ENCODE results near the gene RPN1. TPM values are rescaled to one million over a fixed set of nuclear protein-coding genes. Genes with fewer than 3 reads are reported as not detected.

Gene RPN1
- total and polyA plus RNA-seq, 2 of the 13 experiments (the other 11 are each of a cell fraction or from before 2014, with no cell fraction given), result 290 to 342 TPM

GRCh38 chr3:128680603-128681368 lies 30.2 kb upstream of the RPN1 start (continued):
- TF ChIP-seq GATAD1 (CRISPR knock-in tag; IDR thresholded peaks at IDR 0.05), result peak; percentile 85
- TF ChIP-seq CBX5 (CRISPR knock-in tag; IDR thresholded peaks at IDR 0.05; ENCODE audit: borderline replicate concordance), result no peak; the same call in 1 of the 2 replicates
- no peak for TF ChIP-seq ATM (IDR thresholded peaks at IDR 0.05; ENCODE audit: borderline replicate concordance)
- TF ChIP-seq HOXD1 (CRISPR knock-in tag; IDR thresholded peaks at IDR 0.05), result peak; percentile 86
- peak; percentile 79; the same call in 1 of the 2 replicates for TF ChIP-seq THAP8 (CRISPR knock-in tag; IDR thresholded peaks at IDR 0.05; ENCODE audit: borderline replicate concordance)
- peak; percentile 91 for TF ChIP-seq PHF21A (CRISPR knock-in tag; IDR thresholded peaks at IDR 0.05)
- no peak for TF ChIP-seq HDAC6 (IDR thresholded peaks at IDR 0.05; ENCODE audit: low read depth, low read length)
- TF ChIP-seq ZNF142 (CRISPR knock-in tag; IDR thresholded peaks at IDR 0.05), result peak; percentile 66; the same call in 1 of the 2 replicates
- peak; percentile 95 for TF ChIP-seq RAD21 (CRISPR knock-in tag; IDR thresholded peaks at IDR 0.05)
- TF ChIP-seq RNF2 (conservative IDR thresholded peaks at IDR 0.05; ENCODE audit: low read depth), result peak; percentile 17; the same call in 1 of the 2 replicates
- TF ChIP-seq ZIK1 (CRISPR knock-in tag; IDR thresholded peaks at IDR 0.05; ENCODE audit: borderline replicate concordance, low read depth), result peak; percentile 90
- TF ChIP-seq ZNF275 (CRISPR knock-in tag; IDR thresholded peaks at IDR 0.05; ENCODE audit: borderline replicate concordance), result peak; percentile 77; the same call in 1 of the 2 replicates
- peak; percentile 93 for TF ChIP-seq MTA1 (CRISPR knock-in tag; IDR thresholded peaks at IDR 0.05; ENCODE audit: borderline replicate concordance)
- TF ChIP-seq HCFC1 (IDR thresholded peaks at IDR 0.05; ENCODE audit: low read depth, low read length), result peak; percentile 14; the same call in 1 of the 2 replicates
- no peak for TF ChIP-seq KAT2B (IDR thresholded peaks at IDR 0.05; ENCODE audit: borderline replicate concordance, low read depth, low read length)
- no peak for TF ChIP-seq ZNF367 (CRISPR knock-in tag; IDR thresholded peaks at IDR 0.05; ENCODE audit: borderline replicate concordance)
- TF ChIP-seq DMAP1 (CRISPR knock-in tag; IDR thresholded peaks at IDR 0.05), result peak; percentile 100
- peak; percentile 93 for TF ChIP-seq GABPB1 (CRISPR knock-in tag; IDR thresholded peaks at IDR 0.05)

Measured in HepG2 (cell line).